GM18909 (cell line): ENCODE results near the gene IARS1.

Experiments
- ATAC-seq: cut with Tn5 transposase; IDR thresholded peaks from one replicate; pipeline ENCODE4 v1.9.1; 2021; ENCODE audit warnings: mild to moderate bottlenecking; ENCODE audit not compliant: unreplicated experiment, poor library complexity

The IARS1 gene

GRCh38 chr9:92247981-92248380 is 45.5 kb downstream of the IARS1 start:
- no peak for ATAC-seq

- ATAC-seq, result no peak
Measured at GRCh38 chr9:92247296-92247695, 46.2 kb downstream of the IARS1 start.

GRCh38 chr9:92245005-92245797 is 48.3 kb downstream of the IARS1 start:
- no peak for ATAC-seq
